Measurements from ENCODE around the gene APCDD1L.

The APCDD1L gene

DNA sequence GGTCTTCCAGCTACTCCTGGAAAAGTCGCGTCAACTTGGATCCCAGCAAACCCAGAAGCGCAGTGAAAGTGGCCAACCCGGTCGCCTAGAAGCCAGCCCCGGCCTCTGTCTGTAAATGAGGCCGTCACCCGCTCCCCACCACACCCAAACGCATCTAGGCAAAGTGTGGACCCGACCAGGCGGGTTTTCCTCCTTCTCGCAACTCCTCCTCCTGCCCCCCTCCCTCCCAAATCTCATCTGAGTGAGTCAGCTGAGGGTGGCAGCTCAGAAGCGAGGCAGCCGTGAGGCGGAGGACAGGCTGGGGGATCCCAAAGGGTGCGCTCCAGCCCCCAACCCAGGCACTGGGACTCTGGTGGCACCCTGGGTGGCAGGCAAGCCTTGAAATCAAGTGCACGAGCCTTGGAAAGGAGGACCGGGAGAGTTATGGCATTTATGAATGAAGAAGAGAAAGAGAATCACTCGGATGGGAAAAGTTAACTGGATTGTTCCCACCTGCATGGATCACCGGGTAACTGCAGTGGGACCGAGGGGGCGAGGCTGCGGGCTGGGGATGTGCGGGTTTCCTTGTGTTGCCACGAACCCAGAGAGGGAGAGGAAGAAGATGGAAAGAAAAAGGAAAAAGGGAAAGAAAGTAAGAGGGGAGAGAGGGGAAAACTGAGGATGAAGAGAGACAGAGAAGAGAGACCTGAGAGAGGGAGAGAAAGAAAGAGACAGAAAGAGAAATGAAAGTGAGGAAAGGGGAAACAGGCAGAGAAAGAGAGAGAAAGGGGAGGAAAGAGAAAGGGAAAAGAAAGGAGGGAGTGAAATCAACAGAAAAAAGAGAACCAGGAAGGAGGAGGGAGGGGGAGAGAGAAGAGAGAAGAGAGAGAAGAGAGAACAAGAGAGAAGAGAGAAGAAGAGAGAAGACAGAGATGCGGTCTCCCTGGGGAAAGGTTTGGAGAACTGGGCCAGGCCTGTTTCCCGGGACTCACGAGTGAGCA lies at the start of gene APCDD1L:
Gene APCDD1L, minus strand, starts transcription at position 167 of the 980 bp plus-strand sequence. CDS start 692 bp downstream, outside the sequence.
- DNase-seq (ENCODE audit: low spot score), result no peak

- DNase-seq (ENCODE audit: low spot score), result no peak
Measured at GRCh38 chr20:58559368-58559729, 44.1 kb upstream of the APCDD1L start.

DNA sequence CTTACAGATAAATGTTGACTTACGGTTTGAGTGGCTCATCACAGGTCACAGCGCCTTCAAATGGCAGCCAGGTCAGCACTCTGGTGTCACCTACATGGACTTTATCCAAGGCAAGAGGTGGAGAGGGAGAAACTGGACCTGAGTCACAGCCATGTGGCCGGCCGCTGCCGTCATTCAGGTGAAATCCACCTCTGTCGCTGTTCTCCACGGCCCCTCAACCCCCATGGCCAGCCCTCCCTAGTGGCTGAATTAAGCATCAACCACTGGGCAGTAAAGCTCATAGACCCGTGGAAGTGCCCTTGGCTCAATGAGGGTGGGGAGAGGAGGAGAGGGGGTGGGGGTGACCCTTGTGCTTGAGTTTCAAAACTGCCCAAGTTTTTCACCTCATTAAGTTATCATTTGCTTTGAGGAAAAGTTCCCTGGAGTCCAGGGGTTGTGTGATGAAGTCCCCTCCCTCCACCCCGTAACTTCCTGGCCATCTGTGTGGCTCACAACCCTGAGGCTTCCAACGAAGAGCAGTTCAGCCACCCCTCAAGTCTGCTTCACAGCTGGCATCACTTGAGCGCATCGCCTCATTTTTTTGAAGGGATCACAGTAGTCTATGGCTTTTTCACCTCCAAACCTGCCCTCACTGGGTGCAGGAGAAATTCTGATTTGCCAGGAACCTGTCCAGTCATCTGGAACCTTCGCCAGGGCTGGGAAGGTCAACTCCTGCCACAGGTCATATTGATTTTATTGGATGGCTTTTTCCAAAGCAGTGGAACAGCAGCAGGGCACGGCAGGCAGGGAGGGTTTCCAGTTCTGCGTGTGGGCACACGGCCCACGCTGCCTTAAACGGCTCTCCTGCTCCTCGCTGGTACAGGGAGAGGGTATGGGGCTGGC lies 43.5 kb upstream of the APCDD1L start:
- DNase-seq (ENCODE audit: low spot score), result no peak

DNA sequence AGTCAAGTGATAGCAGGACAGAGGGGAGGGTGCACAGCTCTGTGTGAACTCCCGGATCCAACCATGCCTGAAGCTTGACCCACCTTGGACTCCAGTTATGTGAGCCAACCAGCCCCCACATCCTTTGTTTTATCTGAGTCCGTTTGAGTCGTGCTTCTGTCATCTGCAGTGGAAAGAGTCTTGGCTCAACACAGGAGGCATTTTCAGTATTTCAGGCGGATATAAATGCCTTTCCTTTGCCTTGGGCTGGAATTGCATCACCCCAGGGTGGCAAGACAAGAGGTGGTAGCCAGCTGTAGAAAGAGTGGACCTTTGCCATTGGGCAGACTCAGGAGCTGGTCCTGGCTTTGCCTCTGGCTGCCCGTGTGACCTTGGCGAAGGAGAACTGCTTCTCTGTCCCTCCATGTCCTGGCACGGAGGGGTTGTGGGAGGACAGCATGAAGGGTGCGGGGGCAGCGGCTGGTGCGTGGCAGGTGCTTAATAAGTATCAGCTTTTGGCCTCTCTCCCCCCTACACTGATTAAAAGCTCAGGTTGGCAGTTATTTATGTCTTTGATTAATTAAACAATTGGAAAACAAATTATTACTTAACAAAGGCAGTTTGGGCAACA lies 42.6 kb upstream of the APCDD1L start:
- no peak for DNase-seq (ENCODE audit: low spot score)

- no peak for DNase-seq (ENCODE audit: low spot score)
Measured at GRCh38 chr20:58556961-58557360, 41.8 kb upstream of the APCDD1L start.

GRCh38 chr20:58555078-58555765 lies 40.0 kb upstream of the APCDD1L start:
- no peak for DNase-seq (ENCODE audit: low spot score)

DNA sequence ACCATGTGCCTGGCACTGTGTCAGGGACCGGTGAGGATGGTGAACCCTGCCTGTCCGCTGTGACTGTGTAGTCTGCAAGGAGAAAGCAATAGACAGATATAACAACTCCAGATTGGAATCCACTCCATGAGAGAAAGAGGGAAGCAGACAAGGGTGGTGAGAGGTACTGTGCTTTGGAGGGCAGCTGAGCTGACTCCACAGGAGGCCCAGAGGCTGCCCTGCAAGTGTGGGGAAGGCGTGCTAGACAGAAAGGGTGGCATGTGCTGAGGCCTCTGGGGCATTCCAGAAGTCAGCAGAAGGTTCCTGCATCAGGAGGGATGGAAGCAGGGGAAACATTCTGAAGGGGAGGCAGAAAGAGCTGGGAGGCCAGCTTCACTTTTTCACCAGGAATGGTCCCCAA lies 39.3 kb upstream of the APCDD1L start:
- no peak for DNase-seq (ENCODE audit: low spot score)

DNA sequence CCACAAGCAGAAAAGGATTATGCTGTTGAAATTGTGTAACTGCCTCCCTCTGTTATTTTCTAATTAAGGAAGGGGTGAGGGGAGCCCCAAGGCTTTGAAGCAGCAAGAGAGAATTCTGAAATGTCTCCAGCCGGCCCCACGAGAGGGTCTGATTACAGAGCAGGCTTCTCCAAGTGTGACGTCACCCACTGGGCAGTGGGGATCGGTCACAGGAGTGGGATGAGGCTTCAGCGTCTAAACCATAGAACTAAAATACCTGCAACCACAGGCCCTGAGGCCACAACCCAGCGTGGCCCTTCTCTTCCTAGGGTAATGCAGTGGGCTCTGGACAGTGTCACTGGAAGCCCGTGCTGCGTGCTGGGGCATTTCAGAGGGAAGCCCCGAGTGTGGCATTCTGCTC lies 38.6 kb upstream of the APCDD1L start:
- DNase-seq (ENCODE audit: low spot score), result no peak

- DNase-seq (ENCODE audit: low spot score), result no peak
Measured at GRCh38 chr20:58553166-58553696, 38.0 kb upstream of the APCDD1L start.

DNA sequence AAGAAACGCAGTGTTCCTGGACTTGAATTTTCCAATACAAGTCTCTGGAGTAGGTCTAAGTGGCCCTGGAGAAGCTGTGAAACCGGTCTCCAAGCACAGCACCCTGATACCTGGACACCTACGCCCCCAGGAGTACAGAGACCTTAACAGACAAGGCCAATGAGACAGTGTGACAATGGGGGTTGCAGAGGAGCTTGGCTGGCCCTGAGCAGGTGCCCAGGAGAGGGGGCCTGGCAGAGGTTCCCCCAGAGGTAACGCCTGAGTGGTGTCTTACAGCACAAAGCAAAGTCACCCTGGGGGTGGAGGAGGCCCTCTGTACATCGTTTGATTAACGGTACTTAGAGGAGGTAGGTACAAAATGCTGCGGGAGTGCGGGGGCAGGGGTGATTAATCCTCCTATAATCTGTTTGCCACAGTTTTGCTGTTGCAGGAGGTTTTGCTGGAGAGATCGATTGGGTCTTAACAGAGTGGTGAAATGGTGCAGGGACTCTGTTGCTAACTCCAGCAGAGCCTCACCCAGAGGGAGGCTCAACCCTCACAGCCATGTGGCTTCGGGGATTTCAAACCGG lies 37.3 kb upstream of the APCDD1L start:
- DNase-seq (ENCODE audit: low spot score), result no peak

DNA sequence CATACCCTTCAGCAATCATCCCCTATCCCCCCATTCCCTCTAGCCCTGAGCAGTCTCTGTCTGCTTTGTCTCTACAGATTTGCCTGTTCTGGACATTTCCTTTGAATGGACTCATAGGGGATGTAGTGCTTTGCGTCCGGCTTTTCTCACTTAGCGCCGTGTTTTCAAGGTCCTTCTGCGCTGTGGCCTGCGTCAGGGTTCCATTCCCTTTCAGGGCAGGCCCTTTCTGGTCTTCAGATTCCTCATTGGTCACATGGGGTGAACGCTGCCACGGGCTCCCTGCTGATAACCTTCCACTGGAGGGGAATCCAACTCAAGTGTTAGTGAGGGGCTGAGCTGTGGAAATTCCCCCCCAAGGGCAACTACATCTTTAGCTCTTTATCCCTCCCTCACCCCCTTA lies 36.4 kb upstream of the APCDD1L start:
- DNase-seq (ENCODE audit: low spot score), result no peak

DNA sequence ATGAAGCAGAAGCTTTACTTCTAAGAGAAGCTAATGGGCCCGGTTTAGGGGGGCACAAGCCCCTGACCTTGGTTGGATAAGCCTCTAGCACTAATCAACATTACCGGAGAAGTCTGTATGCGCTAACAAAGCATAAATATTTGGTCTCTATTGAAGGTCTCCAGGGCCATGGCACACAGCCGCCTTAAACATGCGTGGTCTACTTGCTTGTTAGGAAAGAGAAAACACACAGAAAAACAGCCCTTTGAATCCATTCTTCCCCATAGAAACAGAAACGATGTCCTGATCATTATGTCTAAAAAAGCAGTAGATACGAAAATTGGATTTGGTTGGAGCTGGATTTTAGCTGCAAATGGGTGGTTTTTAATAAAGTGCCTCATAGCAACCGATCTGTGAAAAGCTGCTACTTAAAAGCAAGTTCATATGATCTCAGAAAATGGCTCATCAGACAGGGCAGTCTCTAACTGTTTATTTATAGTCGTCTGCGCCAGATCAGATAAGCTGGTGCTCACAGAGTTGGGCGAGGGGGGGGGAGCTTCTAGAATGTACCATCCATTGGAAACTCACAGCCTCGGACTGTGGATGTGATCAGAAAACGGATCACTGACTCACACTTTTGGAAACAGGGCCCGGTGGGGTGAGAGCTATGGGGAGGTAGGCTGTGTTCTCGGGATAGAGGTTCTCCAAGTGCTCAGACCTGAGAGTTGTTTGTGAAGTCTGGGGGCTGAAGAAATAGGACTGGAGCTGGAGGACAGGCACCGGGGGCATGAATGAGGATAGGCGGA lies 35.3 kb upstream of the APCDD1L start:
- no peak for DNase-seq (ENCODE audit: low spot score)

DNA sequence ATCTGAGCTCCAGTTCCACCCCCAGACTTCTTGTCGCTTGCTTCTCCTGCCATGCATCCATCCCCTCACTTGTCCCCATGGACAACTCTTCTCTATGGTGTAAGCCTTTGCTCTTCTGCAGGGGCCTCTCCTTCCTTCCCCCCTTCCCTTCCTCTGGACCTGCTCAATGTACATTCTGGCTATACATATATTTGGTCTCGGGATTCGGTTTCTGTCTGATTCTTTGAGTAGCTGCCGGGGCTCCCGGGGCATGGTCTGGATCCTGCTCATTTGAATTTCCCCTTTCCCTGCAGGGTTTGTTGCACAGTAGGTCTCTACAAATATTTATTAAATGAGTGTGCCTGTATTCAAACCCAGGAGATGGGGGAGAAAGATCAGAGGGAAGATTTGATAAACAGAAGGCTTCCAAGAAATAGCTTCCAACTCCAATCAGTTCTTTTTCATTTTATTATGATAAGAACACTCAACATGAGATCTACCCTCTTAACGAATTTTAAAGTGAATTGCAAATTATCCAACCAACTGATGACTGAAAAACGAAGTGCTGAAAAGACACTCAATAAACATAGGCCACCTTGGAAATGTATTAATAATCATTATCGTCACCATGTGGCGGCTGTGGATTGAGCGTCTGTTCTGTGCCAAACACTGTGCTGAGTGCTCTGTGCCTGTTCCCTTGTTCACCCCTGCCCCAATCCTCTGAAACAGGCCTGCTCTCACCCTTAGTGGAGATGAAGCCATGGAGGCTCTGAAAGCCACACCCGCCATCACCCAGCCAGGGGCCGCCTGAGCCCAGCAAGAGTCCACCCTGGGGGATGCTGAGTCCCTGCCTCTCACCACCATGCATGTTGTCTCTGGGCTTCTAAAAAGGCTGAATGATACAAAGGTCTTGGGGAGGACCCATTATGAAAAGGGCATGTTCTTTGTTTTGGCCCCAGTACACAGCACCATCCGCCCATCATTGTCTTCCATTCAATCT lies 34.3 kb upstream of the APCDD1L start:
- no peak for DNase-seq (ENCODE audit: low spot score)

GRCh38 chr20:58547623-58548475 lies 32.6 kb upstream of the APCDD1L start:
- no peak for DNase-seq (ENCODE audit: low spot score)

GRCh38 chr20:58546756-58547622 lies 31.8 kb upstream of the APCDD1L start:
- no peak for DNase-seq (ENCODE audit: low spot score)

DNA sequence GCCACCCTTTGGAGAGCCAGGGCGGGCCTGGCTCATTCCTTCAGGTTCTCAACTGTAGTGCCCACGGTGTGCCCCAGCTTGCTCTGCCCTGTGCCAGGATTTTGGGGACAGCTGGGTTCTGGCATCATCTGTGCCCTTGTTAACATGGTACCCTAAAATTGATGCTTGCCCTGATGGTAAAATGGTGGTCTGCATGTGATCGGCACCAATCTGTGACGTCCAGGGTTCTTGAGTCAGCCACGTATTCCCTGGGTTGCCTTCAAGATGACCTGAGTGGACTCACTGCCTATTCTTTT lies 31.2 kb upstream of the APCDD1L start:
- no peak for DNase-seq (ENCODE audit: low spot score)

Data from NAMALWA (cell line).